Stimulated activated CD4-positive, alpha-beta T cell treated with anti-CD3 and anti-CD28 coated beads, Interleukin-4, amount 100 ng/mL, for 24 hours (primary cell): ENCODE results near the gene CDIPT.

Experiments
- DNase-seq: peaks from one replicate; pipeline ENCODE4 v3.0.0-alpha.2; 2020

CDIPT gene

GRCh38 chr16:29809031-29809747 lies 53.8 kb downstream of the CDIPT start:
- DNase-seq: peak; percentile 9
